GM18870 (cell line): ENCODE data around the gene UBL7.
"Not testable (repeated sequence)": the region's sequence is repeated elsewhere in the genome, so short reads cannot be mapped to it uniquely, and the experiment has no call there.

Experiments used
- ATAC-seq: cut with Tn5 transposase; IDR thresholded peaks from one replicate; pipeline ENCODE4 v1.9.1; 2021; ENCODE audit warnings: moderate library complexity; ENCODE audit not compliant: unreplicated experiment

The UBL7 gene

GRCh38 chr15:74464216-74464615 lies 3.3 kb upstream of the UBL7 start:
- ATAC-seq: no peak

DNA sequence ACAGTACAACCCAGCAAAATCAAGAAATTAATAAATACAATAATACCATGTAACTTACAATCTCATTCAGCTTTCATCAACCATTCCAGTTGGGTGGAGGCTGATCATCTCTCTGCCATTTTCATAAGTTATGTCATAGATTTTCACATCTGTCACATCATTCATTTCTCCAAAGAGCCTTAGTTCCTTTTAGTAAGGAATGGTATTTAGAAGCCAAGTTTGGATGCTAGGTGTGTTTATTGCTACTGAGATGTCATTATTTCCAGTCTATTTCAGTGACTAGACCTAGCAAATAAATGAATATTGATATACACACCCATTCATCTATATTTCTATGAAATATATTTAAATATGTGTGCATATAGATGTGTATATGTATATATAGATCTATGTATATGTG lies 2.7 kb upstream of the UBL7 start:
- ATAC-seq: no peak

- ATAC-seq: no peak
Observed at GRCh38 chr15:74461847-74462511, 1.0 kb upstream of the UBL7 start.

DNA sequence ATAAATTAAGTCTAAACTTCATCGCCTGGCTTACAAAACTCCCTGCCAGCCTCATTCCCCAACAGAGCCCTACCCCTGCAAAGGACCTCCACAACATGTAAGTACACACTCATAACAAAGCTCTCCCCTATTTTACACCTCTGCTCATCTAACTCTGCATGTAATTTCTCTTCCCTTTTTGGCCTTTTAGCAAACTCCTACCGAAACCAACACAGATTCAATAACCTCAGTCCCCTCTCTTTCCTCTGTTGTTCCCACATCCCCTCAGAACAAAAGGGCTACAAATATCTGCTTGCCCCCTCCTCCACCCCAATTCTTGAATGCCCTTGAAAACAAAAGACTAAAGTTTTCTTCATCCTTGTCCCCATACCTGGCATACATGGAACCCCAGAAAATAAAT lies 662 bp downstream of the UBL7 start:
- no peak for ATAC-seq

- not testable (repeated sequence) for ATAC-seq
Observed at GRCh38 chr15:74459798-74460197, 1.2 kb downstream of the UBL7 start.

- no peak for ATAC-seq
Observed at GRCh38 chr15:74458473-74458872, 2.5 kb downstream of the UBL7 start.

GRCh38 chr15:74457036-74457435 lies 3.9 kb downstream of the UBL7 start:
- not testable (repeated sequence) for ATAC-seq

DNA sequence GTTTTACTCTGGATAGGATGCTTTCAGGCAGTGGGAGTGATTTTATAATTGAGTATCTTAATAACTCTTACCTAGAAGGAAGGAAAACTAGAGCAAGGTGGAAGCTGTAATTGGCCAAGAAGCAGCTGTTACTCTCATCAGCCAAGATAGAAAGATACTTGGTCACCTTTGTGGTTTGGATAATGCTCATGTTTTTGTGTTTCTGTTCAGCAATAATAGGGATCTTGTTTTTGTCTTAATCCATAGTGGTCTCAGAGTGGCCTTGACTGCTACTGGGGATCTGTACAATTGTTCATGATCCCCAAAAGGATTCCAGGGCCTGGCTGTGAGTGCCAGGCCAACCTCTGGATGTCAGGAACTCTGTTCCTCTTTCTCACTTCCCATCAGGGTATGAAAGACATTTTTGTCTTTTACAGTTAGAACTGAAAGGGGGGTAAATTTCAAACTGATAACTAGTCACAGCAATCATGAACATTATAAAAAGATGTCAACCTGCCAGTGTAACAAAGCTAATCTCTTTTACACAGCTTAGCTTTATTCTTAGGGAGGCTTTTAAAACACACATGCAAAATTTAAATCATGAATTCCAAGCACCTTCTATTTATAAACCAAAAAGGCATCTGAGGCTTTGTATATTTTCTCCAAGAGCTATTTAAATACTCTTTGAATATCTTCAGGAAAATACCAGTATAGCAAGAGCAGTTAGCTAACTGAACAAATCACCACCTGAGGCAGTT lies 6.0 kb downstream of the UBL7 start:
- no peak for ATAC-seq

- ATAC-seq: no peak
Observed at GRCh38 chr15:74453925-74454763, 6.8 kb downstream of the UBL7 start.

DNA sequence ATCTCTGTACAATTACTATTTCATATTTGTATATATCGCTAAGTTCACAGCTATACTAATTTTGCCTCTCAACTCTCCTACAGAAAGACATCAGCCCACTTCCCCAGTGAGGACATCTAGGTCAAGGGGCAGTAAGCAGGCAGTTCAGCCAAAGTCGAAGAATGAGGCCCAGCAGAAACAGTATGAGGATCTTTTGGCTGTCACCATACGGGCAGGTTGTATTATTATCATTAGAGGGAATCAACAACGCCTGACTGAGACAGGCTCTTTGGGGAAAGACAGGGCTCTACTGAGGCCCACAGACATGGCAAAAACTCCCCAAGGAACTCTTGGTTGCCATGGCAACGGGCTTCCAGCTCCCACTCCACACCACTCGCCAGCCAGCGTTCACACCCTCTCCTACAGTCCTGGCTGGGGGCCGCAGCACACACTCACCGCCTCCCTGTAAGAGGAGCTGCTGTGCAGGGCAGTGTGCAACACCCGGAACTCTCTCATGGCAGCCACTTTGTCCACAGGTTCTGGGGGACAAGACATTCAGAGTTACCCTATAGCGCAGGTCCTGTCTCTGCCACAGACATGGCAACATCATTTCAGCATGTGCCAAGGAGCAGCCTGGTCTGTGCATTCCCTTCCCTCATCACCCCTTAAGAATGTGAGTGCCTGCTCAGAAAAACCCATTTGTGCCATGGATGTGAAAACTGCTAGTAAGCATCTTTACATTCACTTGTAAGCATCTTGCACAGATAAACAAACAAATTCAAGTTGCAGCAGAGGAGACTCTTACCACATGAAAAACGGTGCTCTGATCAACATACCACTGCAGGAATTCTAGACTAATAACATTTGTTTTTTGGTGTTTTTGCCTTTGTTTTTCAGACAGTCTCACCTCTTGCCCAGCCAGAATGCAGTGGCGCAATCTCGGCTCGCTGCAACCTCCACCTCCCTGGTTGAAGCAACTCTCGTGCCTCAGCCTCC lies 8.8 kb downstream of the UBL7 start:
- ATAC-seq: no peak

DNA sequence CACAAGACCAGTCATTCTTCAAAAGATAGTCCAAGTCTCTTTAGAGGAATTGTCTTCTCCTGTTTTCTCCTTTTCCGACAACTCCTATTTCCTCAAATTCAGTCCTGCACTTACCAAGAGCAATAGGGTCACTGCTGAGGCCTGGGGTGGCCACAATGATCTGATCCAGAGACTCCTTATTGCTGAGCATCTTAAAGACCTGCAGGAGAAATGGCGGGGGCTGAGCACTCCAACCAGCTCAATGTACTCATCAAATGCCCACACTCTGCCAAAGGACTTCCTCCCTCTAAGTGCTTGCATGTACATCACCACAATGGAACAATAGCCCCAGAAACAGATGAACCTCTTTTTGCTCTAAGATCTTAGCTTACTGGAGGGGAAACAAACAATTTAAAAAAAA lies 9.6 kb downstream of the UBL7 start:
- ATAC-seq: no peak

GRCh38 chr15:74449643-74450205 lies 11.2 kb downstream of the UBL7 start:
- no peak for ATAC-seq

DNA sequence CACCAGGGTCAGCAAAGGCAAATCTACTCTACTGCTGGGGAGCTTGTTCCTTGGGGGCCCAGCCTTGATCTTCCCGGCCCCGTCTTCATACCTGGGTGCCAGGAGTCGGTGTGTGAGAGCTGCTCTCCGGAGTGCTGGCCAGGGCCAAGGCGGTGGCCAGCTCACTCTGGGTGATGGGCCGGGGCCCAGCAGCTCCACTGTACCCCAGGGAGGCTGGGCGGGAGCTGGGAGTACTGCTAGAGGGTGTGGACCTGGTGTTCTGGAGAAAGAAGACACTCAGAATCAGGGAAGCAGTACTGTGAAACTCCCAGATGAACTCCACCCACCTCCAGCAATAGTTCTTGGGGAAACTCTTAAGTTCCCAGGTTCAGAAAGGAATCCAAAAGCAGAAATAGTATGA lies 11.9 kb downstream of the UBL7 start:
- ATAC-seq: no peak

DNA sequence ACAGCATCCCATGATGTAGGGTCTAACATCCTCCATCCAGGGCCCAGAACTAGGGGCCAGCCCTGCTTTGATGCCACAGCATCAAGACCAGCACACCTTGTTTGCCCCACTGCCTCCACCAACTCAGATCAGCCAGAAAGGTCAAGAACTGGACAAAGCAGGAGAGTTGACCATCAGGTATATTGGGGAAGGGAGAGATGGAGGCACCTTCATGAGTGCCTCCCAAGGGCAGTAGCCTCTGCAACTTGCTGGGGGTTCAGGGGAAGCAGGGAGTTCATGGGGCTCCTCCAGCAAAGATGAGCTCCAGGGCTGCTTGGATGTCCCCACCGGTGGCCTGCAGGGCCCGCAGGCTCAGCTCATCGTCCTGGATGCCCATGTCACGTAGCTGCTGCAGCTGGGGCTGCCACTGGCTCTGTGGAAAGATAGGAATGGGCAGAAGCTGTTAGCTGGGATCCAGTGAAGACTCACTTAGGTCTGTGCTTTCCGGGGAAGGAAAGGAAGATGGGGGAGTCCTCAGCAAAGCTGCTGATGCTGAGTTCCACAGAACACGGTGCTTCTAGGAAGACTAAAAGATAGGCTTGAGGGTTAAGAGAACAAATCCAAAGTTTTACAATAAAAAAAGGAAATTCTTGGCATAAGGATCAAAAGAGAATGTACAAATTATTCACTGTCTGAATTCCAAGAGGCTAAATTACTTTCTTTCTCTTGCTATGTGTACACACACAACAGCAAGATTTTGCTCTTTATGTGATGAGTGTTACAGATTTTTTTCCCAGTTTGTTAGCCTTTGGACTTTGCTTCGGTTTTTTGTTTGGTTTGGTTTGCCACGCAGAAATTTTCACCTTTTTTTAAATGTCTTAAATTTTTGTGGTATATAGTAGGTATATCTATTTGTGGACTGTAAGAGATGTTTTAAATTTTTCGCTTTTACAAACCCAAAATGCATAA lies 14.9 kb downstream of the UBL7 start:
- no peak for ATAC-seq

- no peak for ATAC-seq
Observed at GRCh38 chr15:74444106-74445062, 16.6 kb downstream of the UBL7 start.

- ATAC-seq: no peak
Observed at GRCh38 chr15:74443100-74443909, 17.7 kb downstream of the UBL7 start.

GRCh38 chr15:74442604-74443003 lies 18.4 kb downstream of the UBL7 start:
- no peak for ATAC-seq
